Hematopoietic multipotent progenitor cell treated with erythropoietin and hydrocortisone succinate and interleukin-3 and kit ligand, for 4 days (in vitro differentiated cells): ENCODE results near the gene SPNS1.
"Not testable (repeated sequence)": the region's sequence is repeated elsewhere in the genome, so short reads cannot be mapped to it uniquely, and the experiment has no call there.

Experiments
- DNase-seq: peaks from one replicate; pipeline ENCODE4 v3.0.0-alpha.2; 2015

Gene SPNS1

GRCh38 chr16:28958836-28959235, 15.7 kb upstream of the SPNS1 start:
- DNase-seq: no peak

GRCh38 chr16:28964072-28964471, 10.5 kb upstream of the SPNS1 start:
- no peak for DNase-seq

- no peak for DNase-seq
These were observed 10.1 kb upstream of the SPNS1 start for GRCh38 chr16:28964496-28964895.

- DNase-seq: no peak
These were observed 7.4 kb upstream of the SPNS1 start for GRCh38 chr16:28967156-28967555.

DNA sequence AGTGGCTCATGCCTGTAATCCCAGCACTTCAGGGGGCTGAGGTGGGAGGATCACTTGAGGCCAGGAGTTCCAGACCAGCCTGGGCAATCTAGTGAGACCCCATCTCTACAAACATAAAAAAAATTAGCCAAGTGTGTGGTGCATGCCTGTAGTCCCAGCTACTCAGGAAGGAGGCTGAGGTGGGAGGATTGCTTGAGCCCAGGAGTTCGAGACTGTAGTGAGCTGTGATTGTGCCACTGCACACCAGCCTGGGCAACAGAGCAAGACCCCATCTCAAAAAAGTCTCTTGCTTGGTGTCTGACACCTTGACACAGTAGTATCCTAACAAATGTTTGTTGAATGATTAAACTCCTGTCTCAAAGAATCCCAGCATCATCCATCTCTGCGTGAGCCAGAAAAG, 4.9 kb upstream of the SPNS1 start:
- not testable (repeated sequence) for DNase-seq

DNA sequence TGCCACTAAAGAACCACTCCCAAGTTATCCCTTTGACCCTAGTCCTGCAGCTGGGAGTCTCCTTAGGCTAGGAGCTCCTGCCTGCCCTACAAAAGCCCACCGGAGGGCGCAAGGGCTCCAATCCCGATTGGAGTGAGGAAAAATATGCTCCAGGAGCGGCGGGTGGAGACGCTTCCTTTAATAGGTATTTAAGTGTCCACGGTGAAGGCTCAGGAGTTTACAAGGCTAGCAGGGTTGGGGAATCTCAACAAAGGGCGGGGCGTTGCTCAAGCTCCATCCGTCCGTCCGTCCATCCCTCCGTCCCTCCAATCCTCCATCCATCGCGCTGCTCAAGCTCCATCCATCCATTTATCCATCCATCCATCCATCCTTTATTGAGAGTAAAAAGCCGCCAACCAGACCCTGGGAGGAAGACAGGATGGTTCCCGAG, 556 bp upstream of the SPNS1 start:
- DNase-seq: peak; percentile 65

- no peak for DNase-seq
These were observed 601 bp downstream of the SPNS1 start for GRCh38 chr16:28975158-28975599.

- DNase-seq: no peak
These were observed 3.4 kb downstream of the SPNS1 start for GRCh38 chr16:28977703-28978662.

DNA sequence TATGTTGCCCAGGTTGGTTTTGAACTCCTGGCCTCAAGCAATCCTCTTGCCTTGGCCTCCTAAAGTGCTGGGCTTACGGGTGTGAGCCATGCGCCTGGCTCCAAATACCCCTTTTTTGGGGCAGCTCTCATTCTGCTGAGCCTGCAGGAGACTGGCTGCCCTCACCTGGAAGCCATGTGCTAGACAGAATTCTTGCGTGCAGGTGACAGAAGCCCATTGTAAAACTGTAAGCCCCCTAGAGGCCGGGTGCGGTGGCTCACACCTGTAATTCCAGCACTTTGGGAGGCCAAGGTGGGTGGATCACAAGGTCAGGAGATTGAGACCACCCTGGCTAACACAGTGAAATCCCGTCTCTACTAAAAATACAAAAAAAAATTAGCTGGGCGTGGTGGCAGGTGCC, 5.8 kb downstream of the SPNS1 start:
- DNase-seq: not testable (repeated sequence)

- DNase-seq: no peak
These were observed 6.4 kb downstream of the SPNS1 start for GRCh38 chr16:28980929-28981328.

GRCh38 chr16:28981517-28981916, 6.9 kb downstream of the SPNS1 start:
- DNase-seq: peak; percentile 75

- DNase-seq: no peak
These were observed 7.8 kb downstream of the SPNS1 start for GRCh38 chr16:28982418-28982817.

- no peak for DNase-seq
These were observed 8.4 kb downstream of the SPNS1 start for GRCh38 chr16:28982949-28983348.

DNA sequence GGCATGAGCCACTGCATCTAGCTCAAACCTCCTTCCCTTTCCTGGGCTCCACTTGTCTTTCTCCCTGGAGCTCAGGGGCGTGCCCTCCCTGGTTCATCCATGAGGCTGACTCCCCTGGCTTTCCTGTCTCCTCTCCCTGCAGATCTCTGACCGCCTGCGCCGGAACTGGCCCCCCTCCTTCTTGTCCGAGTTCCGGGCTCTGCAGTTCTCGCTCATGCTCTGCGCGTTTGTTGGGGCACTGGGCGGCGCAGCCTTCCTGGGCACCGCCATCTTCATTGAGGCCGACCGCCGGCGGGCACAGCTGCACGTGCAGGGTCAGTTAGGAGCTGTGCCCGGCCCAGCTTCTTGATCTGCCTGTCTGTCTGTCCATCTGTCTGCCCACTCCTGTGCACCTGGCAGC, 9.1 kb downstream of the SPNS1 start:
- DNase-seq: no peak

DNA sequence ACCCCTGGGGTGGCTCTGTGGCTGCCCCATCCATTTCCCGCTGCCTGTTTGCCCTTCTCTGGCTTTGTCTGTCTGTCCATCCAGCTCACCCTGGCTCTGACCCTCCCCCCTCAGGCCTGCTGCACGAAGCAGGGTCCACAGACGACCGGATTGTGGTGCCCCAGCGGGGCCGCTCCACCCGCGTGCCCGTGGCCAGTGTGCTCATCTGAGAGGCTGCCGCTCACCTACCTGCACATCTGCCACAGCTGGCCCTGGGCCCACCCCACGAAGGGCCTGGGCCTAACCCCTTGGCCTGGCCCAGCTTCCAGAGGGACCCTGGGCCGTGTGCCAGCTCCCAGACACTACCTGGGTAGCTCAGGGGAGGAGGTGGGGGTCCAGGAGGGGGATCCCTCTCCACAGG, 9.5 kb downstream of the SPNS1 start:
- DNase-seq: no peak

- DNase-seq: peak; percentile 92
These were observed 10.1 kb downstream of the SPNS1 start, which contains the start of gene LAT for GRCh38 chr16:28984619-28985135. Gene LAT (plus strand): TSS chr16:28985052. CDS start chr16:28985418, 366 bp downstream.

GRCh38 chr16:28985211-28986041, 10.8 kb downstream of the SPNS1 start:
- DNase-seq: no peak

DNA sequence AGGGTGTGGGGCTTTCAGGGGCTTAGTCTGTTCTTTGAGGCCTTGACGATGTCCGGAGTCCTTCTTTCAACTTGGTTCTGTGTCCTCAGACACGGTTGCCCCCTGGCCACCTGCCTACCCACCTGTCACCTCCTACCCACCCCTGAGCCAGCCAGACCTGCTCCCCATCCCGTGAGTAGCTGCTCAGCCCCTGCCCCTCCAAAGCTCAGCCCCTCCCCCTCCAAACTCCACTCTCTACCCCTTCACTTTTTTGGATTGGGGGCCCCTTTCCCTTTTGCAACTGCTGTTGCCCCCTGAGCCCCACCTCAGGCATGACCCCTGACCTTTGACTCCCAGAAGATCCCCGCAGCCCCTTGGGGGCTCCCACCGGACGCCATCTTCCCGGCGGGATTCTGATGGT, 11.5 kb downstream of the SPNS1 start:
- DNase-seq: no peak

DNA sequence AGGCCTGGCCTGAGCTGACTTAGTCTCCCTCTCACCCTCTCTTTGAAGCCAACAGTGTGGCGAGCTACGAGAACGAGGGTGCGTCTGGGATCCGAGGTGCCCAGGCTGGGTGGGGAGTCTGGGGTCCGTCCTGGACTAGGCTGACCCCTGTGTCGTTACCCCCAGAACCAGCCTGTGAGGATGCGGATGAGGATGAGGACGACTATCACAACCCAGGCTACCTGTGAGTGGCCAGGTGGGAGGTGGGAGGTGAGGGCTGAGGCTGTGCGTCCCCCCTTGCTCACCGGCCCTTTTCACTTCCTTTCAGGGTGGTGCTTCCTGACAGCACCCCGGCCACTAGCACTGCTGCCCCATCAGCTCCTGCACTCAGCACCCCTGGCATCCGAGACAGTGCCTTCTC, 11.9 kb downstream of the SPNS1 start:
- DNase-seq: no peak

- DNase-seq: no peak
These were observed 12.7 kb downstream of the SPNS1 start for GRCh38 chr16:28987170-28987853.

GRCh38 chr16:28989363-28989762, 14.8 kb downstream of the SPNS1 start:
- no peak for DNase-seq

DNA sequence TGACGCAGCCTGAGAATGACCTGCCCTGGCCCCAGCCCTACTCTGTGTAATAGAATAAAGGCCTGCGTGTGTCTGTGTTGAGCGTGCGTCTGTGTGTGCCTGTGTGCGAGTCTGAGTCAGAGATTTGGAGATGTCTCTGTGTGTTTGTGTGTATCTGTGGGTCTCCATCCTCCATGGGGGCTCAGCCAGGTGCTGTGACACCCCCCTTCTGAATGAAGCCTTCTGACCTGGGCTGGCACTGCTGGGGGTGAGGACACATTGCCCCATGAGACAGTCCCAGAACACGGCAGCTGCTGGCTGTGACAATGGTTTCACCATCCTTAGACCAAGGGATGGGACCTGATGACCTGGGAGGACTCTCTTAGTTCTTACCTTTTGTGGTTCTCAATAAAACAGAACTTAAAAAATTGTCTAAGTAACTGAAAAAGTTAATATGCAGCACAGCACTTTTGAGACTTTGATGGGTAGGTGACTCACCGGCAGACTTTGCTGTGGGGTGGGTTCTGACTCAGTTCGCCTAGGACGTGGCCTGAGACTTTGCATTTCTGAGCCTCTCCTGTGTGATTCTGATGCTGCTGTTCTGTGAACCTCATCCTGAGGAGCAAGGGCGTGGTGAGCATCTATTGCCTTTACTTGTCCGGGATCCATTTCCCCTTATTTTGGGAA, 15.9 kb downstream of the SPNS1 start:
- DNase-seq: no peak
